Measurements from ENCODE around the gene SMCHD1.
A peak's percentile ranks its signal among the peaks of the same experiment; 100 is the strongest.
"Not testable (repeated sequence)": the region's sequence is repeated elsewhere in the genome, so short reads cannot be mapped to it uniquely, and the experiment has no call there.

Gene SMCHD1

GRCh38 chr18:2651981-2652380 is 3.5 kb upstream of the SMCHD1 start:
- DNase-seq (ENCODE audit: insufficient read length, low spot score) (no peak), FAIRE-seq (no peak)
- no peak for TF ChIP-seq POLR2A (IDR thresholded peaks at IDR 0.05; ENCODE audit: low read depth, low read length)

DNA sequence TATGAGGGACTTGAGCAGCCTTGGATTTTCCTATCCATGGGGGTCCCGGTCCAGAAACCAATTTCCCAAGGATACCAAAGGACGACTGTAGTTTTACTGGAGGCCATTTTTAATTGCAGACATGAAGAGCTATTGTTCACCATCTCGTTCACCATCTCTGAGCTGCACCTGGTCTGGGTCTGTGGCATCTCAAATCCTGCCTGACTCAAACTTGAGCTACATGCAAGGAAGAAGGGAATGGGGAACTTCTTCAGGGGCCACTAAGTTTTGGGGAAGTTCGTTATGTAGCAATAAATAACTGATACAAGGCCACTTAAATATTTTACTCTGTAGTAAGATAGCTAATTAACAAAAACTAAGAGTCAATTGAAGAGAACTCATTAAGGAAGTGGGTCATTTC is 2.1 kb upstream of the SMCHD1 start:
- no peak for DNase-seq (ENCODE audit: insufficient read length, low spot score)

DNA sequence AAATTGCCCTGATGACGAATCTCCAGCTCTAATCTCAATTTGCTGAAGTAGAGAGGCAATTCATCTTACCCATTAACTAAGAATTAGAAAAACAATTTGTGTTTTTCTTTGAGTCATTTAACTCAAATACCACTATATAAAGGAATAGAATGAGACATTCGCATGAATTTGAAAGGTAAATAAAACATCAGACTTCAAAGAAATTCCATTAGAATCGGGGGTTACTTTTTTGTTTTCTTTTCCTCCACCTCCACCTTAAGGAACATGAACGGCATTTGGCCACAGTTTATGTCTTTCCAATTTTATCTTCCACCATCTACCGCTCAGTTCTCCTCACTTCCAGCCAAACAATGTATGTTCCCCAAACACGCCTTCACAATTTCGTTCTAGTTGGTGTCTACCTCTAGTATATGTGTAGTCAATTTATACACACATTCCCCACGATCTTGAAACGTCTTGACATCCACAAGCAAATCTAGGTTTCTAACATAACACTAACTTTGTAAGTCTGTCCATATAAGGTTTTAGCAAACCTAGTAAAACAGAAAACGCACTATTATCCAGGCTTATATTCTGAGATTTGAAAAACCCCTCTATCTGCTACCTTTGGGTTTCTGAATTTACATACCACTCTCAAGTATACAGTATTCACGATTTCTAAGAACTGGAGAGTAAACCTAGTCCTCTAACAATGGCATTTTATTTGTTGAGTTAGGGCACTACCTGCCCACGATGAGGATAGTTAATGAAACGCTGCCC is 1.2 kb upstream of the SMCHD1 start:
- FAIRE-seq (no peak), DNase-seq (ENCODE audit: insufficient read length, low spot score) (no peak)
- no peak for TF ChIP-seq POLR2A (IDR thresholded peaks at IDR 0.05; ENCODE audit: low read depth, low read length)

More for the DNA sequence above, 2.1 kb upstream of the SMCHD1 start:
- FAIRE-seq = no peak
- TF ChIP-seq POLR2A (IDR thresholded peaks at IDR 0.05; ENCODE audit: low read depth, low read length) = no peak

GRCh38 chr18:2654928-2655177 is 673 bp upstream of the SMCHD1 start:
- DNase-seq (ENCODE audit: insufficient read length, low spot score) (no peak), FAIRE-seq (no peak)
- no peak for TF ChIP-seq POLR2A (IDR thresholded peaks at IDR 0.05; ENCODE audit: low read depth, low read length)

DNA sequence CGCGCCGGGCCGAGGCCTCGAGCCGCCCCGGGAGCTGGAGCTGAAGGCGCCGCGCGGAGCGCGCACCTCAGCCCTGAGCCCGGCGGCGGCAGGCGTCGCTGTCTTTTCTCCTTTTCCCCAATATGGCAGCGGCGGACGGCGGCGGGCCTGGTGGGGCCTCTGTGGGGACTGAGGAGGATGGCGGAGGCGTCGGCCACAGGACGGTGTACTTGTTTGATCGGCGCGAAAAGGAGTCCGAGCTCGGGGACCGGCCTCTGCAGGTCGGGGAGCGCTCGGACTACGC is 369 bp downstream of the SMCHD1 start:
- FAIRE-seq = no peak
- no peak for DNase-seq (ENCODE audit: insufficient read length, low spot score)
- TF ChIP-seq POLR2A (IDR thresholded peaks at IDR 0.05; ENCODE audit: low read depth, low read length) = no peak

GRCh38 chr18:2656237-2656980 is 883 bp downstream of the SMCHD1 start:
- DNase-seq (ENCODE audit: insufficient read length, low spot score) = peak; percentile 26
- no peak for TF ChIP-seq POLR2A (IDR thresholded peaks at IDR 0.05; ENCODE audit: low read depth, low read length)
- FAIRE-seq = no peak

DNA sequence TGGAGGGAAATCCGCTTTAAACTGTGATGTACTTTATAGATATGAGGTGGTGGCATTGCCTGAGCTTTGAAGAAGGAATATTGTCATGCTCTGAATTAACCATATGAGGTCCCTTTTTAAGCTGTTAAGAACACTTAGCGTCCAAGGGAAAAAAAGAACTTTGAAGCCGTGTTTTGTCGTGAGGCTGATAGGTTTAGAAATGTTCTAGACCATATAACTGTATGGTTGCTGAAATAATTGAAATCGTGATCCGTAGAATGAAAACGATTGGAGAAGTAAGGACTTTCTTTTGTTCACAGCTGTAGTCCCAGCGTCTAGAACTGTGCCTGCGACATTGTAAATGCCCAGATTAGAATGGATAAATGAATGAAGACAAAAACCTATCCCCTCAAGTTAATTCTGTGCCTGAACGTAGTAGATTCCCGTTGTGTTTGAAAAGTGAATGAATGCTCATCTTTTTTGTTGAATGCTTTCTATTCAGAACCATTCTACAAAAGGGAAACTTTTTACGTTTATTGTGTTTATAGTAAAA is 1.5 kb downstream of the SMCHD1 start:
- TF ChIP-seq POLR2A (IDR thresholded peaks at IDR 0.05; ENCODE audit: low read depth, low read length) = no peak
- DNase-seq (ENCODE audit: insufficient read length, low spot score) = no peak
- peak; percentile 70 for FAIRE-seq

GRCh38 chr18:2657788-2658458 is 2.4 kb downstream of the SMCHD1 start:
- peak; percentile 73 for FAIRE-seq
- no peak for TF ChIP-seq POLR2A (IDR thresholded peaks at IDR 0.05; ENCODE audit: low read depth, low read length)
- DNase-seq (ENCODE audit: insufficient read length, low spot score) = no peak

- DNase-seq (ENCODE audit: insufficient read length, low spot score); FAIRE-seq: not testable (repeated sequence)
These were observed 5.3 kb downstream of the SMCHD1 start for GRCh38 chr18:2660849-2661248.

GRCh38 chr18:2662288-2662687 is 6.8 kb downstream of the SMCHD1 start:
- FAIRE-seq; DNase-seq (ENCODE audit: insufficient read length, low spot score): not testable (repeated sequence)

GRCh38 chr18:2662990-2663389 is 7.5 kb downstream of the SMCHD1 start:
- no peak for TF ChIP-seq POLR2A (IDR thresholded peaks at IDR 0.05; ENCODE audit: low read depth, low read length)
- DNase-seq (ENCODE audit: insufficient read length, low spot score) = no peak
- FAIRE-seq = no peak

GRCh38 chr18:2672410-2672809 is 16.9 kb downstream of the SMCHD1 start:
- FAIRE-seq (peak; percentile 36), DNase-seq (ENCODE audit: insufficient read length, low spot score) (no peak)
- no peak for TF ChIP-seq POLR2A (IDR thresholded peaks at IDR 0.05; ENCODE audit: low read depth, low read length)

GRCh38 chr18:2672872-2673271 is 17.3 kb downstream of the SMCHD1 start:
- no peak for TF ChIP-seq POLR2A (IDR thresholded peaks at IDR 0.05; ENCODE audit: low read depth, low read length)
- DNase-seq (ENCODE audit: insufficient read length, low spot score) (no peak), FAIRE-seq (peak; percentile 43)

DNA sequence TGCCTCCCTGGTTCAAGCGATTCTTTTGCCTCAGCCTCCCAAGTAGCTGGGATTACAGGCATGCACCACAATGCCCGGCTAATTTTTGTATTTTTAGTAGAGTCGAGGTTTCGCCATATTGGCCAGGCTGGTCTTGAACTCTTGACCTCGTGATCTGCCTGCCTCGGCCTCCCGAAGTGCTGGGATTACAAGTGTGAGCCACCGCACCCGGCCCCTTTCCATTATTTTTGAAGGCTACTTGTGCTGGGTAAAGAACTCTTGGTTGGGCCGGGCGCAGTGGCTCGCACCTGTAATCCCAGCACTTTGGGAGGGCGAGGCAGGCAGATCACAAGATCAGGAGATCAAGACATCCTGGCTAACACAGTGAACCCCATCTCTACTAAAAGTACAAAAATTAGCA is 23.4 kb downstream of the SMCHD1 start:
- DNase-seq (ENCODE audit: insufficient read length, low spot score); FAIRE-seq: not testable (repeated sequence)
